GM23248 (cell line): Measurements from ENCODE around the gene SMAD4. TPM values are rescaled to one million over a fixed set of nuclear protein-coding genes. Genes with fewer than 3 reads are reported as not detected.

ENCODE experiments used
- DNase-seq: peaks from one replicate; pipeline ENCODE4 v3.0.0-alpha.2; 2015
- H2AFZ ChIP-seq: fragments of 200-600 bp; sonication (generic); 2 replicates; pipeline ENCODE4 v1.6.1; 2016; ENCODE audit warnings: antibody characterized with exemption
- H3F3A ChIP-seq: fragments of 200-600 bp; sonication (generic); 2 replicates; pipeline ENCODE4 v1.6.1; 2016; ENCODE audit warnings: mild to moderate bottlenecking, antibody characterized with exemption, mixed run types; ENCODE audit not compliant: insufficient read depth
- H3K27ac ChIP-seq: fragments of 200-600 bp; sonication (generic); 2 replicates; pipeline ENCODE4 v1.5.1; 2016; ENCODE audit warnings: mild to moderate bottlenecking
- H3K27me3 ChIP-seq: fragments of 200-600 bp; sonication (generic); replicated peaks from 2 replicates; pipeline ENCODE4 v1.6.1; 2016; ENCODE audit warnings: mild to moderate bottlenecking; ENCODE audit not compliant: insufficient read depth
- H3K36me3 ChIP-seq: fragments of 200-600 bp; sonication (generic); 2 replicates; pipeline ENCODE4 v1.6.1; 2016; ENCODE audit warnings: low read depth, mild to moderate bottlenecking
- H3K4me1 ChIP-seq: fragments of 200-600 bp; sonication (generic); 2 replicates; pipeline ENCODE4 v1.6.1; 2016; ENCODE audit warnings: mild to moderate bottlenecking; ENCODE audit not compliant: insufficient read depth
- H3K4me2 ChIP-seq: fragments of 200-600 bp; sonication (generic); one replicate; pipeline ENCODE4 v1.6.1; 2016; ENCODE audit warnings: mild to moderate bottlenecking; ENCODE audit not compliant: unreplicated experiment
- H3K4me3 ChIP-seq: fragments of 200-600 bp; sonication (generic); 2 replicates; pipeline ENCODE4 v1.5.1; 2016; ENCODE audit warnings: mild to moderate bottlenecking
- H3K79me2 ChIP-seq: fragments of 200-600 bp; sonication (generic); 2 replicates; pipeline ENCODE4 v1.6.1; 2016; ENCODE audit warnings: mild to moderate bottlenecking; ENCODE audit not compliant: insufficient read depth
- H3K9ac ChIP-seq: fragments of 200-600 bp; sonication (generic); 2 replicates; pipeline ENCODE4 v1.6.1; 2016; ENCODE audit warnings: mild to moderate bottlenecking
- H3K9me2 ChIP-seq: fragments of 200-600 bp; sonication (generic); 2 replicates; pipeline ENCODE4 v1.6.1; 2016; ENCODE audit warnings: mixed run types, mild to moderate bottlenecking, moderate library complexity; ENCODE audit not compliant: insufficient read depth
- H3K9me3 ChIP-seq: fragments of 200-600 bp; sonication (generic); one replicate; pipeline ENCODE4 v1.6.1; 2017; ENCODE audit warnings: low read depth
- H4K20me1 ChIP-seq: fragments of 200-600 bp; sonication (generic); 2 replicates; pipeline ENCODE4 v1.6.0; 2016; ENCODE audit not compliant: insufficient read depth
- EZH2 ChIP-seq: fragments of 200-600 bp; sonication (generic); IDR thresholded peaks from 2 replicates; pipeline ENCODE4 v1.6.1; 2018; ENCODE audit warnings: antibody characterized with exemption, mild to moderate bottlenecking; ENCODE audit not compliant: insufficient read depth, poor library complexity, severe bottlenecking
- EZH2phosphoT487 ChIP-seq: fragments of 200-600 bp; sonication (generic); IDR thresholded peaks from 2 replicates; pipeline ENCODE4 v1.6.1; 2018; ENCODE audit warnings: antibody characterized with exemption, moderate library complexity, mild to moderate bottlenecking, low read depth; ENCODE audit not compliant: insufficient read depth
- WGBS, 2 experiments: methylation state at CpG; one replicate each; pipeline ENCODE4 v1.1.6; 2015 to 2017; ENCODE audit warnings: low lambda C conversion rate in 2 of 2, low coverage in 1 of 2; ENCODE audit errors: missing lambda C conversion rate in 2 of 2; 5-methylcytosine and 5-hydroxymethylcytosine counted together
- in situ Hi-C: fragments of 300-500 bp; cut with MboI; formaldehyde crosslinking; loops from 2 replicates; pipeline ENCODE4 v1.15.0; 2020
- polyA plus RNA-seq: library from polyadenylated mRNA; unstranded; fragments of >200 nt; fragmentation: Nextera tagmentation; extraction: Ambion mirVana; gene quantifications from 2 replicates; pipeline ENCODE4 v1.2.1, GENCODE V29; 2016
- total RNA-seq: library from RNA; depleted of rRNA; stranded (reverse); fragments of >200 nt; shearing (Covaris generic); gene quantifications from 2 replicates; pipeline ENCODE4 v1.2.3, GENCODE V29; 2014; rRNA removed

SMAD4 gene
- total RNA-seq (90.4 and 175 TPM in 2 replicates), polyA plus RNA-seq (37.5 and 39.6 TPM in 2 replicates)

GRCh38 chr18:51029694-51030536, at the start of gene SMAD4:
TSS of gene SMAD4 (plus strand) at chr18:51030213. CDS start at chr18:51047047, 16,834 bp downstream.
- Histone ChIP-seq H3K9me2 (no peaks in the 10 kb centered on the region), H3K9ac (peak within 1 kb of the TSS; percentile 95), H3K4me2 (peak within 1 kb of the TSS; percentile 95), H3K9me3 (no peaks in the 10 kb centered on the region), H3K4me3 (peak within 1 kb of the TSS; percentile 92), H3K27ac (peak within 1 kb of the TSS; percentile 94), H4K20me1 (peaks cover 15% of the 10 kb centered on the region; the same call in 1 of the 2 replicates), H3K27me3 (no peaks in the 10 kb centered on the region), H2AFZ (peak within 1 kb of the TSS; percentile 84), H3K79me2 (peaks cover 92% of the 10 kb centered on the region), H3F3A (peaks cover 5% of the 10 kb centered on the region; the same call in 1 of the 2 replicates), H3K4me1 (peaks cover 22% of the 10 kb centered on the region), H3K36me3 (no peaks in the 10 kb centered on the region)
- in situ Hi-C loops, result no loop called here
- peak; percentile 97 for DNase-seq
- TF ChIP-seq EZH2 (no peak), EZH2phosphoT487 (no peak)
- 1 to 2% methylated on average over 58 to 60 of the region's 79 CpGs for WGBS, 2 experiments

- 90 to 91% methylated on average over 1 of the region's 1 CpG for WGBS, 2 experiments
- TF ChIP-seq EZH2 (no peak), EZH2phosphoT487 (no peak)
- Histone ChIP-seq H3K36me3 (peaks cover 12% of the 10 kb centered on the region), H4K20me1 (no peaks in the 10 kb centered on the region), H3K27ac (no peak overlapping the region), H3K79me2 (0 out of 2 replicates have a peak, but pooled peaks cover 4% of the 10 kb centered on the region), H3K9me2 (no peaks in the 10 kb centered on the region), H3K27me3 (no peaks in the 10 kb centered on the region), H3K9ac (no peak overlapping the region), H3F3A (peaks cover 4% of the 10 kb centered on the region), H3K4me3 (no peak overlapping the region), H2AFZ (no peak overlapping the region), H3K4me2 (no peak overlapping the region), H3K4me1 (peaks cover 10% of the 10 kb centered on the region), H3K9me3 (no peaks in the 10 kb centered on the region)
- in situ Hi-C loops, result no loop called here
- no peak for DNase-seq
Observed at GRCh38 chr18:50981381-50981780, 48.6 kb upstream of the SMAD4 start.

GRCh38 chr18:50982086-50982801, 47.8 kb upstream of the SMAD4 start:
- 76 to 77% methylated on average over 8 of the region's 8 CpGs for WGBS, 2 experiments
- H3K4me3 ChIP-seq, result no peak overlapping the region
- H3F3A ChIP-seq, result peaks cover 13% of the 10 kb centered on the region
- H2AFZ ChIP-seq, result no peak overlapping the region
- peaks cover 19% of the 10 kb centered on the region for H3K4me1 ChIP-seq
- peaks cover 12% of the 10 kb centered on the region for H3K36me3 ChIP-seq
- no peak for DNase-seq
- no peaks in the 10 kb centered on the region for H4K20me1 ChIP-seq
- no peak overlapping the region for H3K9ac ChIP-seq
- H3K79me2 ChIP-seq, result 0 out of 2 replicates have a peak, but pooled peaks cover 4% of the 10 kb centered on the region
- no peaks in the 10 kb centered on the region for H3K9me2 ChIP-seq
- in situ Hi-C loops, result no loop called here
- H3K4me2 ChIP-seq, result no peak overlapping the region
- H3K27ac ChIP-seq, result no peak overlapping the region
- H3K9me3 ChIP-seq, result no peaks in the 10 kb centered on the region
- TF ChIP-seq EZH2 (no peak), EZH2phosphoT487 (no peak)
- no peaks in the 10 kb centered on the region for H3K27me3 ChIP-seq

GRCh38 chr18:50982802-50983179, 47.2 kb upstream of the SMAD4 start:
- in situ Hi-C loops, result no loop called here
- TF ChIP-seq EZH2phosphoT487 (no peak), EZH2 (no peak)
- H2AFZ ChIP-seq, result no peak overlapping the region
- no peaks in the 10 kb centered on the region for H3K9me2 ChIP-seq
- H3K4me1 ChIP-seq, result peaks cover 24% of the 10 kb centered on the region
- H3K36me3 ChIP-seq, result peaks cover 7% of the 10 kb centered on the region
- no peak overlapping the region for H3K4me3 ChIP-seq
- H3K27me3 ChIP-seq, result no peaks in the 10 kb centered on the region
- WGBS, 2 experiments, result 96 to 100% methylated on average over 3 of the region's 3 CpGs
- H3K9me3 ChIP-seq, result no peaks in the 10 kb centered on the region
- no peak overlapping the region for H3K27ac ChIP-seq
- peaks cover 18% of the 10 kb centered on the region for H3F3A ChIP-seq
- peak; percentile 25 for DNase-seq
- 0 out of 2 replicates have a peak, but pooled peaks cover 4% of the 10 kb centered on the region for H3K79me2 ChIP-seq
- no peaks in the 10 kb centered on the region for H4K20me1 ChIP-seq
- H3K4me2 ChIP-seq, result no peak overlapping the region
- H3K9ac ChIP-seq, result no peak overlapping the region
